Lung (tissue), 12 donors: ENCODE results near the gene BTBD2. TPM values are rescaled to one million over a fixed set of nuclear protein-coding genes. Genes with fewer than 3 reads are reported as not detected.

Experiments used
- ATAC-seq: fragments of 200-7000 bp; cut with Tn5 transposase; one replicate; pipeline ENCODE4 v1.9.1; 2020; ENCODE audit warnings: moderate number of reproducible peaks; ENCODE audit not compliant: insufficient read depth, low FRiP score
- DNase-seq, 3 donors: peaks; one replicate each; pipeline ENCODE4 v3.0.0-alpha.2; 2013 to 2017
- H3K27ac ChIP-seq, 2 donors: one replicate each; pipeline ENCODE4 v1.5.1; 2013; ENCODE audit warnings: mild to moderate bottlenecking in 2 of 2, moderate library complexity in 2 of 2, control low read depth in 1 of 2, inconsistent platforms in 1 of 2, low read depth in 1 of 2, low read length in 1 of 2
- H3K27me3 ChIP-seq, 3 donors: one replicate each; pipeline ENCODE4 v1.5.1; 2013; ENCODE audit warnings: low read length in 2 of 3; ENCODE audit not compliant: control insufficient read depth in 3 of 3, insufficient read depth in 3 of 3
- H3K36me3 ChIP-seq, 4 donors: one replicate each; pipeline ENCODE4 v1.5.1; 2013; ENCODE audit warnings: low read length in 4 of 4, mild to moderate bottlenecking in 1 of 4, moderate library complexity in 1 of 4; ENCODE audit not compliant: control insufficient read depth in 4 of 4, insufficient read depth in 4 of 4
- H3K4me1 ChIP-seq, 5 donors: one replicate each; pipeline ENCODE4 v1.5.1; 2013; ENCODE audit warnings: low read length in 5 of 5, mild to moderate bottlenecking in 2 of 5, moderate library complexity in 1 of 5; ENCODE audit not compliant: control insufficient read depth in 5 of 5, insufficient read depth in 5 of 5
- H3K4me3 ChIP-seq: one replicate; pipeline ENCODE4 v1.5.1; 2013; ENCODE audit warnings: mild to moderate bottlenecking, control low read depth, moderate library complexity
- H3K9ac ChIP-seq, 2 donors: one replicate each; pipeline ENCODE4 v1.5.1; 2013; ENCODE audit warnings: low read length in 2 of 2, control low read depth in 1 of 2; ENCODE audit not compliant: insufficient read depth in 1 of 2
- H3K9me3 ChIP-seq, 4 donors: one replicate each; pipeline ENCODE4 v1.5.1; 2013; ENCODE audit warnings: low read length in 3 of 4, mild to moderate bottlenecking in 1 of 4, moderate library complexity in 1 of 4; ENCODE audit not compliant: control insufficient read depth in 4 of 4, insufficient read depth in 3 of 4
- WGBS, 2 donors: extraction: QIAGEN DNeasy Blood & Tissue Kit; methylation state at CpG; one replicate each; pipeline ENCODE4 v1.1.7; 2013; 5-methylcytosine and 5-hydroxymethylcytosine counted together
- polyA plus RNA-seq, 2 donors: library from polyadenylated mRNA; stranded (reverse); fragments of 200-250 nt; gene quantifications; one replicate each; pipeline ENCODE4 v1.2.1, GENCODE V29; 2013
- total RNA-seq, 2 donors: library from RNA; depleted of rRNA in 1 of 2; stranded (reverse); fragments of >200 nt in 1 of 2; gene quantifications; one replicate each; pipeline ENCODE4 v1.2.1, GENCODE V29; 2014 to 2021
- TF ChIP-seq, protein P1 (sequence below): IDR thresholded peaks from 2 replicates; pipeline ENCODE4 v1.5.1; 2012; ENCODE audit warnings: mild to moderate bottlenecking; ENCODE audit errors: control extremely low read depth, extremely low read depth
- donor health status: control.
- donor health status: control.
- donor health status: Bipolar disorder and iron deficiency.
- donor health status: healthy.
- donor health status: DM: yes; HTN: yes; CAD: no.

BTBD2 gene
- total and polyA plus RNA-seq, 4 donors: 35.5 to 62.3 (median 44.8) TPM

- DNase-seq: no peak
- Histone ChIP-seq H3K9me3 (peaks cover 0 to 2% (median 0%) of the 10 kb centered on the region in 4 donors), H3K27me3 (no peaks in the 10 kb centered on the region), H3K27ac (no peak overlapping the region), H3K4me1 (no peaks in the 10 kb centered on the region), H3K9ac (no peak overlapping the region), H3K4me3 (no peak overlapping the region), H3K36me3 (peaks cover 12 to 68% (median 21%) of the 10 kb centered on the region in 4 donors)
- WGBS, 2 donors: 93 to 95% methylated on average over 10 of the region's 10 CpGs
- TF ChIP-seq, protein P1, sequence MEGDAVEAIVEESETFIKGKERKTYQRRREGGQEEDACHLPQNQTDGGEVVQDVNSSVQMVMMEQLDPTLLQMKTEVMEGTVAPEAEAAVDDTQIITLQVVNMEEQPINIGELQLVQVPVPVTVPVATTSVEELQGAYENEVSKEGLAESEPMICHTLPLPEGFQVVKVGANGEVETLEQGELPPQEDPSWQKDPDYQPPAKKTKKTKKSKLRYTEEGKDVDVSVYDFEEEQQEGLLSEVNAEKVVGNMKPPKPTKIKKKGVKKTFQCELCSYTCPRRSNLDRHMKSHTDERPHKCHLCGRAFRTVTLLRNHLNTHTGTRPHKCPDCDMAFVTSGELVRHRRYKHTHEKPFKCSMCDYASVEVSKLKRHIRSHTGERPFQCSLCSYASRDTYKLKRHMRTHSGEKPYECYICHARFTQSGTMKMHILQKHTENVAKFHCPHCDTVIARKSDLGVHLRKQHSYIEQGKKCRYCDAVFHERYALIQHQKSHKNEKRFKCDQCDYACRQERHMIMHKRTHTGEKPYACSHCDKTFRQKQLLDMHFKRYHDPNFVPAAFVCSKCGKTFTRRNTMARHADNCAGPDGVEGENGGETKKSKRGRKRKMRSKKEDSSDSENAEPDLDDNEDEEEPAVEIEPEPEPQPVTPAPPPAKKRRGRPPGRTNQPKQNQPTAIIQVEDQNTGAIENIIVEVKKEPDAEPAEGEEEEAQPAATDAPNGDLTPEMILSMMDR: no peak
- ATAC-seq: no peak
Observed at GRCh38 chr19:1984357-1984756, 31.2 kb downstream of the BTBD2 start.

DNA sequence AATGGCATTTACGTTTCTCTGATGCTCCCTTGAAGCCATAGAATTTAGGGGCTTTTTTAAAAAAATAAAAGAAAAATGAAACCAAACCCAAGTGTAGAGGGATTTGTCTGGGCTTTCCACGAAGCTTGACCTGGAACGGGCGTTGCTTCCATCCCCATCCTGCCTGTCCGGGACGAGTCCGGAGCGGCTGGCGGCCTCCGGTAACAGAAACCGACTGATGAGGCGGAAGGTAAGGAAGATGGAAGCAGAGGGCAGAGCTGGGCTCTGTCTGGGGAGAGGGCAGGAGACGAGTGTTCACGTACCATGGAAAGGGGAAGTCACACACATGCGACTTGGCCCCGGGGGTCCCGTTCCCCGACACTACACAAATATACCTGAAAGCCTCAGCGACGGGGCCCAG is 34.3 kb downstream of the BTBD2 start:
- H3K36me3 ChIP-seq: peaks cover 8 to 61% (median 17%) of the 10 kb centered on the region in 4 donors
- WGBS, 2 donors: 92 to 95% methylated on average over 20 of the region's 20 CpGs
- no peak for ATAC-seq

DNA sequence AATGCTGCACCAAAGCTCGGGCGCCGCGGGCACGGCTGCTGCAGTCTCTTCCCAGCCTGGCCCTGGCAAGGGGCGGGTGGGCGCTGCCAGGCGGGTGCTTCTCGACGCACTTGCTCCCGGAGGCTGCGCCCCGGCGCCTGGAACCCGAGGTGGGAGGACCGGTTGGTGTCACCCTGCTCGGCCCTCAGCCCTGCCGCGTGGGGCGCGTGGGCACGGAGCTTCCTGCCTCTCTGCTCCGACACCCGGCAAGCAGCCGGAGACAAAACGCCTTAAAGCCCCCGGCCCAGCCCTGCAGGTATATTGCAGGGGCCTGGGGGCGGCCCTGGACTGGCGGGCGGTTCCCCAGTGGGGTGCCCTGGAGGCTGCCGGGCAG is 34.7 kb downstream of the BTBD2 start:
- 96 to 98% methylated on average over 26 to 31 of the region's 31 CpGs for WGBS, 2 donors

More for the DNA sequence above, 34.3 kb downstream of the BTBD2 start:
- no peaks in the 10 kb centered on the region for H3K27me3 ChIP-seq
- H3K4me1 ChIP-seq: no peaks in the 10 kb centered on the region
- H3K27ac ChIP-seq: no peak overlapping the region
- H3K9ac ChIP-seq: no peak overlapping the region
- peaks cover 0 to 2% (median 0%) of the 10 kb centered on the region in 4 donors for H3K9me3 ChIP-seq
- H3K4me3 ChIP-seq: no peak overlapping the region
- no peak for DNase-seq
- TF ChIP-seq, protein P1: no peak

More for the DNA sequence above, 34.7 kb downstream of the BTBD2 start:
- Histone ChIP-seq H3K9ac (no peak overlapping the region), H3K27me3 (no peaks in the 10 kb centered on the region), H3K36me3 (peaks cover 8 to 58% (median 15%) of the 10 kb centered on the region in 4 donors), H3K4me1 (no peaks in the 10 kb centered on the region), H3K9me3 (peaks cover 0 to 2% (median 0%) of the 10 kb centered on the region in 4 donors), H3K27ac (no peak overlapping the region), H3K4me3 (no peak overlapping the region)
- DNase-seq (no peak), ATAC-seq (no peak)
- TF ChIP-seq, protein P1: no peak
